ENCODE measurements around the gene FA2H.
"Not testable (repeated sequence)": the region's sequence is repeated elsewhere in the genome, so short reads cannot be mapped to it uniquely, and the experiment has no call there.

The FA2H gene

DNA sequence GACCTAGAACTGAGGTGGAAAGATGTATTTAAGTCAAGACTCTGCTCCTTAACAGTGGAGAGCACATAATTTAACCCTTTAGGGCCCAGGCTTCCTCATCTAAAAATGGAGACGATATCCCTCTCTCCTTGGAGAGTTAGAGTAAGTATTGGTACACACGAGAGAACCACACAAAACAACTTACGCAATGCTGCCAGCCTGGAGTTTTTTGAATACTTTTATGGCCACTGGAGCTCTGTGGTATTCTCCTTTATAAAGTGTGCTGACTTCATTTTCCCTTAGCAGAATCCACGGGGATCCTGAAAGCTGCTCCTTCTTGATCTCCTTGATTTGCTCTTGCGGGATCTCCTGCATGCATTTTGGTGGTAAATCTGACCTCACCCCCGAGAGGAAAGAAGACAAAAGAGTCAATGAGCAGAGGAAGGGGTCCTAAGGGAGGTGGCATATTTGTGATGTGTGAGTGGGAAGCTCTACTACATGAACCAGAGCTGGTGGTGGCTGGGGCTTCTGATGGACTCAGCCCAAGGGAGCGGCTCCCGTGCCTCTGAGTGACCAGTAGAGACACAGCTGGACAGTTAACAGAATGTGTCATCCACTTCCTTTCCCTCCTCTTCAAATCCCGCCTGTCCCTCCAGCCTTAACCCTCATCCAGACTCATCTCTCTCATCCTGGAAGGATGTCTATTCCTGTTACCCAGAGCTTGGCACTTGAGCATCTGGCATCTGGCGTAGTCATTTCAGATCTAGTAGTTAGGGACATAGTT, 83.3 kb downstream of the FA2H start:
- H3K27me3 Mint-ChIP-seq = no peaks in the 10 kb centered on the region
- H3K9me3 Mint-ChIP-seq = no peaks in the 10 kb centered on the region
- H3K4me3 Mint-ChIP-seq = no peak overlapping the region
- no peak for ATAC-seq (ENCODE audit: low read depth)
- DNase-seq (ENCODE audit: low spot score in 2 of 2) = no peak
- peaks cover 7% of the 10 kb centered on the region for H3K4me1 Mint-ChIP-seq
- H3K36me3 Mint-ChIP-seq = peaks cover 30% of the 10 kb centered on the region
- peak overlapping the region; percentile 22 for H3K27ac Mint-ChIP-seq

DNA sequence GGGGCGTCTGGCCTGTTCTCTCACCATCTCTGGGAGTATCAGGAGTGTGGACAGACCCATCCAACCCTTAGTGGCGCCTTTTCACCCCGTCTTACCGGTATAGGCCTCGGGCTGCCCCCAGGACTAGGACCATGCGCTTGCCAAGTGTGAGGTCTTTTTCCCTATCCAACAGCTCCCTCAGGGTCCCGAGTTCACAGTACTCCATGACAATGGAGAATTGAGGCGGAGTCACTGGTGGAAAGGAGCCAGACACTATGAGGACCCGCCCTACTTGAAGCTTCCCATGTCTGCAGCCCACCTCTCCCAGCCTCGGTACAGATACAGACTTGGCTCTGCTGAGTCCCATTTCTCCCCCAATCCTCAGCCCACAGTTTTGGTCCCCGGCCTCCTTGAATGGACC, 92.1 kb downstream of the FA2H start:
- Mint-ChIP-seq H3K27me3 (no peaks in the 10 kb centered on the region), H3K9me3 (no peaks in the 10 kb centered on the region), H3K4me1 (peaks cover 5% of the 10 kb centered on the region), H3K36me3 (peaks cover 26% of the 10 kb centered on the region), H3K27ac (no peak overlapping the region), H3K4me3 (no peak overlapping the region)
- ATAC-seq (ENCODE audit: low read depth) (no peak), DNase-seq (ENCODE audit: low spot score in 2 of 2) (no peak)

DNA sequence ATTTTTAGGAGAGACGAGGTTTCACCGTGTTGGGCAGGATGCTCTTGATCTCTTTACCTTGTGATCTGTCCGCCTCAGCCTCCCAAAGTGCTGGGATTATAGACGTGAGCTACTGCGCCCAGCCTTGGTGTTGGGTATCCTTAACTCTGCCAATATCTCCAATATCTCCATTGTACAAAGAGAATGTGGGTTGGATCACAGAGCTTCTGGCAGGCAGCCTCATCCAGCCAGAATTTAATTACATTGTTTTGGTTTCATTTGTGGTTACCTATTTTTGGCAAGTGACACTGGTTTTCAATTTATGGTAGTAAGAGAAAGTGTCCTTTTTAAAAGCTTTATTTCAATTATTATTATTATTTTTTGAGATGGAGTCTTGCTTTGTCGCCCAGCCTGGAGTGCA, 93.9 kb downstream of the FA2H start:
- ATAC-seq (ENCODE audit: low read depth) (no peak), DNase-seq (ENCODE audit: low spot score in 2 of 2) (no peak)
- H3K4me3 Mint-ChIP-seq = no peak overlapping the region
- no peaks in the 10 kb centered on the region for H3K27me3 Mint-ChIP-seq
- peaks cover 26% of the 10 kb centered on the region for H3K36me3 Mint-ChIP-seq
- H3K27ac Mint-ChIP-seq = no peak overlapping the region
- peaks cover 5% of the 10 kb centered on the region for H3K4me1 Mint-ChIP-seq
- no peaks in the 10 kb centered on the region for H3K9me3 Mint-ChIP-seq

GRCh38 chr16:74679983-74680382, 94.6 kb downstream of the FA2H start:
- H3K27me3 Mint-ChIP-seq = no peaks in the 10 kb centered on the region
- ATAC-seq (ENCODE audit: low read depth) = no peak
- no peaks in the 10 kb centered on the region for H3K9me3 Mint-ChIP-seq
- no peak overlapping the region for H3K4me3 Mint-ChIP-seq
- H3K4me1 Mint-ChIP-seq = peaks cover 5% of the 10 kb centered on the region
- H3K27ac Mint-ChIP-seq = no peak overlapping the region
- peaks cover 28% of the 10 kb centered on the region for H3K36me3 Mint-ChIP-seq
- no peak for DNase-seq (ENCODE audit: low spot score in 2 of 2)

GRCh38 chr16:74677868-74678267, 96.8 kb downstream of the FA2H start:
- Mint-ChIP-seq H3K27me3 (no peaks in the 10 kb centered on the region), H3K9me3 (no peaks in the 10 kb centered on the region), H3K4me1 (no peaks in the 10 kb centered on the region), H3K4me3 (no peak overlapping the region), H3K27ac (no peak overlapping the region), H3K36me3 (peaks cover 30% of the 10 kb centered on the region)
- ATAC-seq (ENCODE audit: low read depth) (no peak), DNase-seq (ENCODE audit: low spot score in 2 of 2) (no peak)

DNA sequence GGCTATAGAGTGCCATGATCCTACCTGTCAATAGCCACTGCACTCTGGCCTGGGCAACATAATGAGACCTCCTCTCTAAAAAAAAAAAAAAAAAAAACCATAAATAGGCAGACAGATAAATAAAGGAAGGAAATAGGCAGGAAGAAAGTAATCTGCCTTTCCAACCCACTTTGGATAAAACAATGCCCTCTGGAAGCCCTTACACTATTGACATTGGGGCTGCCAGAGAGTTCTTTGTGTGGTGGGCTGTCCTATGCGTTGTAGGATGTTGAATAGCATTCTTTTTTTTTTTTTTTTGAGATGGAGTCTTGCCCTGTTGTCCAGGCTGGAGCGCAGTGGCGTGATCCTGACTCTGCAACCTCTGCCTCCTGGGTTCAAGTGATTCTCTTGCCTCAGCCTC, 100.7 kb downstream of the FA2H start:
- no peak for DNase-seq (ENCODE audit: low spot score in 2 of 2)
- H3K36me3 Mint-ChIP-seq = peaks cover 25% of the 10 kb centered on the region
- ATAC-seq (ENCODE audit: low read depth) = no peak
- H3K4me1 Mint-ChIP-seq = no peaks in the 10 kb centered on the region
- no peaks in the 10 kb centered on the region for H3K27me3 Mint-ChIP-seq
- H3K27ac Mint-ChIP-seq = peak overlapping the region; percentile 19
- no peaks in the 10 kb centered on the region for H3K9me3 Mint-ChIP-seq
- H3K4me3 Mint-ChIP-seq = no peak overlapping the region

- not testable (repeated sequence) for H3K27ac Mint-ChIP-seq; ATAC-seq (ENCODE audit: low read depth); H3K4me1 Mint-ChIP-seq; DNase-seq (ENCODE audit: low spot score in 2 of 2); H3K27me3 Mint-ChIP-seq; H3K4me3 Mint-ChIP-seq; H3K9me3 Mint-ChIP-seq
- H3K36me3 Mint-ChIP-seq = peaks cover 12% of the 10 kb centered on the region
Observed at GRCh38 chr16:74668877-74669276, 105.7 kb downstream of the FA2H start.

DNA sequence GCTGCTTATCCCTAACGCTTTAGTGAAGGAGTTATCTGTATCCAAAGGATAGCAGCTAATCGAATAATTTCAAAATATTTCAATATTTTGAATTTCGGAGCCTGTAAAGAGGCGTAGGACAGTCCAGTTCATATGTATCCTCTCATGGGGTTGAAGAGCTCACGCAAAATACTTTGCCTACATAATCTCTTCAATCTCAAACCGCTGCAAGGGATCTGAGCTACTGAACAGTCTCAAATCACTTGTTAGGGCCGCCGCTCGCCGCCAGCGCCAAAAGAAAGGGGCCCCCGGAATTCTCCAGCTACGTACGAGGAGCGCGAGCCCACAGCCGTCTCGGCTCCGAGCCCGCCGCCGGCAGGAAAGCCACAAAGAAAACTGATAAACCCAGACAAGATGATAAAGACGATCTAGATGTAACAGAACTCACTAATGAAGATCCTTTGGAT, 107.3 kb downstream of the FA2H start:
- no peak for ATAC-seq (ENCODE audit: low read depth)
- DNase-seq (ENCODE audit: low spot score in 2 of 2) = peak in 1 of 2 donors; percentile 20
- H3K27me3 Mint-ChIP-seq = no peaks in the 10 kb centered on the region
- peak overlapping the region; percentile 81 for H3K27ac Mint-ChIP-seq
- no peaks in the 10 kb centered on the region for H3K9me3 Mint-ChIP-seq
- peak overlapping the region; percentile 86 for H3K4me3 Mint-ChIP-seq
- peaks cover 14% of the 10 kb centered on the region for H3K36me3 Mint-ChIP-seq
- H3K4me1 Mint-ChIP-seq = peaks cover 16% of the 10 kb centered on the region

DNA sequence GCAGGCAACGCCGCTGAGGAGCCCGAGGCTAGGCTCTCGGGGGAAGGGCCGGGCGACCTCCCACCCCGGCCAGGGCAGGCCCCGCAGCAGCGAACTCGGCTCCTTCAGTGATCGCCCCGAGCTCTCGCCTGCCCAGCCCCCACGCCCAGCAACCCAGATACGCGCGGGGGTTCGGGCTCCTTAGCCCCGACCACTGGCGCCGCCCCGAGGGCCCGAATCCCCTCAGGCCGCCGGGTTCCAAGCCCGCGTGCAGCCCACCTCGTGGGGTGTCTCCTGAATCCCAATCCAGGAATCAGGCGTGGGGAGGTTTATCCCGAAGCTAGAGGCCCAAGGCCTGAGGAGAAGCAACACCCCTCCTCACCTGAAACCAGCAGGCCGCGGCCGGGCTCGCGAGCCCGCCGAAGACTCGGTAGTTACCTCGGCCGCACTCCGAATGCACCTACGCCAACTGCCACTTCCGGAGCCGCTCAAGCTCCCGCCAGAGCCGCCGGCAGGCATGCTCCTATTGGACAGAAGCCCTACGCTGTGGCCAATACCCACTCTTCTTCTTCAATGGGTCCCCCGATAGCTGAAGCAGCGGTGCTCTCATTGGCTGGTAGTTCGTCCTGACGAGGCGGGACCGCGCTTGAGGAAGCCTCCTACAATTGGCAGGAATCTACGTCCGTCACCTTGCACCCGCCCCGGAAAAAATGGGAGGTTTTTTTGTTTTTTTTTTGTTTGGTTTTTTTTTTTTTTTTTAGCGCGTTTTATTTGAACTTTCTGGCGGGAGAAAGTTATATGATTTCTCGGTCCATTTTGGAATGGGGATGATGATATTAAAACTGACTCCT, 108.0 kb downstream of the FA2H start, which contains the start of gene RFWD3:
RFWD3 (minus strand) TSS at position 453 of the 830 bp plus-strand sequence. CDS start 5,428 bp downstream, outside the sequence.
- no peaks in the 10 kb centered on the region for H3K9me3 Mint-ChIP-seq
- H3K36me3 Mint-ChIP-seq = peaks cover 10% of the 10 kb centered on the region
- H3K27ac Mint-ChIP-seq = peak within 1 kb of the TSS; percentile 81
- DNase-seq (ENCODE audit: low spot score in 2 of 2) (peak; percentile 86 to 95), ATAC-seq (ENCODE audit: low read depth) (peak; percentile 99)
- H3K27me3 Mint-ChIP-seq = no peaks in the 10 kb centered on the region
- peak within 1 kb of the TSS; percentile 86 for H3K4me3 Mint-ChIP-seq
- peaks cover 19% of the 10 kb centered on the region for H3K4me1 Mint-ChIP-seq

DNA sequence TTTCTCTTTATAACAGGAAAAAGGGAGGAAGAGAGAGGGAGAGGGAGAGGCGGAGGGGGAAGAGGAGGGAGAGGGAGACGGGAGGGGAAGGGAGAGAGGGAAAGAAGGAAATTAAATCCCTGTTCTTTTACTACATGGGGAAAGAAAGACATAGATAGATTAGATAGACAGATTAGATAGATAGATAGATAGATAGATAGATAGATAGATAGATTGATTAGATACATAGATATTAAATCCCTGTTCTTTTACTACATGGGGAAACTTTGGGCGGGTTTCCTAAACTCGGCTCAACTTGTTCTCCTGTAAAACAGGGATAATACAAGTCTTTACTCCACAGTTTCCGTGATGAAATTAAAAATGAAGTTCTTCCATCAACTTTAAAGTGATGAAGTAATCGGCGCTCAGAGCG, 108.6 kb downstream of the FA2H start:
- DNase-seq (ENCODE audit: low spot score in 2 of 2) (no peak), ATAC-seq (ENCODE audit: low read depth) (no peak)
- Mint-ChIP-seq H3K27ac (peak overlapping the region; percentile 81), H3K9me3 (no peaks in the 10 kb centered on the region), H3K4me3 (peak overlapping the region; percentile 86), H3K27me3 (no peaks in the 10 kb centered on the region), H3K36me3 (peaks cover 11% of the 10 kb centered on the region), H3K4me1 (peaks cover 19% of the 10 kb centered on the region)
